Activated CD4-positive, alpha-beta T cell treated with anti-CD3 and anti-CD28 coated beads for 48 hours (primary cell): Measurements from ENCODE around the gene ZNF529.

Source experiments
- DNase-seq: peaks from one replicate; pipeline ENCODE4 v3.0.0-alpha.2; 2020

ZNF529 gene

DNA sequence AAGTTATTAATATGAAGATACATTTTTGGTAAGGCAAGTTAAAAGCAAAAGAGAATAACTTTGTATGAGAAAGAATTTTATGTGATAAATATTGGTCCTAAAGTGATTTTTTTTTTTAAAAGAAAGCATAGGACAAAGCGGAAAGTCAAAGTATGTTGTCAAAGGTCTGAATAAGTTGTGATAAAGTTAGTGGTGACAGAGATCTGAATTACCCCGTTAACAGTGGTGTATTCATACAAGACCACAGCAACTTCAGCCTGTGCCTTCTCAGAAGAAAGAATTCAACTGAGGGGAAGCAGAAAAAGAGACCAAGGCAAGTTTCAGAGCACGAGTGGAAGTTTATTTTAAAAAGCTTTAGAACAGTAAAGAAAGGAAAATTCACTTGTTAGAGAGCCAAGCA is 64.8 kb downstream of the ZNF529 start:
- no peak for DNase-seq

DNA sequence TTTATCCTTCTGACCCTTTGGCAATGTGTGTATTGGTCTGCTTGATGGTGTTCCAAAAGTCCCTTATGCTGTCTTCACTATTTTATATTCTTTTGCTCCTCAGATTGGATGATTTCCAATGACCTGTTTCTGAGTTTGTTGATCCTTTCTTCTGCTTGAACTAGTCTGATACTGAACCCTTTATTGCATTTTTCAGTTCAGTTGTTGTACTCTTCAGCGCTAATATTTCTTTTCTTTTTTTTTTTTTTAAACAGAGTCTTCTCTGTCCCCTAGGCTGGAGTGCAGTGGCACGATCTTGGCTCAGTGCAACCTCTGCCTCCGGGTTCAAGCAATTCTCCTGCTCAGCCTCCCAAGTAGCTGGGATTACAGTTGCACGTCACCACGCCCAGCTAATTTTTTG is 71.1 kb downstream of the ZNF529 start:
- DNase-seq: no peak

DNA sequence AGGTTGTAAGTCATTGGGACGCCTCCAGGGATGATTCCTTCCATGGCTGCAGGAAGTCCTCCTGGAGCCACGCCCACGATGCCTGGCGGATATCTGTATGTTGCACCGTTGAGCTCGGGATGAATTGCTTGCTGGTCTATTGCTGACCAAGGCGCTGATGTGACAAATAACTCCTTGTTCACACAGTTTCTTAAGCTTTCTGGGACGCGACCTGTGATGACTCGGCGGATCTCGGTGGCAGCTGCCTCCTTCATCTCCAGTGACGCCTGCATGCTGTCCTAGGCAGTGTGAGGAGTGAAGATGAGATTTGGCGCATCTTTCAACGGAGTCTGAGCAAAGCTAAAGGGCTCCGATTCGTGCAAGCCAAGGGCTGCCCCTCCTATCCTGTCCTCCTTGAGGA is 76.1 kb downstream of the ZNF529 start:
- no peak for DNase-seq
